Suprapubic skin (tissue), 4 donors: Measurements from ENCODE around the gene CRACDL.

Experiments
- CTCF ChIP-seq, 2 donors: fragments of 200-600 bp in 1 of 2; fragments of 450-650 bp in 1 of 2; sonication (generic) in 1 of 2; IDR thresholded peaks; one replicate each; pipeline ENCODE4 v1.5.1; 2016 to 2019; ENCODE audit warnings: antibody characterized with exemption in 2 of 2, mild to moderate bottlenecking in 1 of 2, moderate library complexity in 1 of 2
- EP300 ChIP-seq: sonication (generic); formaldehyde crosslinking; IDR thresholded peaks from one replicate; pipeline ENCODE4 v1.6.1; 2017; ENCODE audit warnings: antibody characterized with exemption
- POLR2A ChIP-seq, 2 donors: fragments of 450-650 bp; IDR thresholded peaks; one replicate each; pipeline ENCODE4 v1.6.1; 2017; ENCODE audit warnings: antibody characterized with exemption in 2 of 2, mild to moderate bottlenecking in 2 of 2, moderate library complexity in 2 of 2
- POLR2AphosphoS5 ChIP-seq, 3 donors: sonication (generic); formaldehyde crosslinking; IDR thresholded peaks; one replicate each; pipeline ENCODE4 v1.6.1; 2017; ENCODE audit warnings: antibody characterized with exemption in 3 of 3

- no peak for TF ChIP-seq POLR2A (IDR thresholded peaks at IDR 0.05)
- TF ChIP-seq EP300: no peak
- TF ChIP-seq CTCF (IDR thresholded peaks at IDR 0.05): no peak
- no peak for TF ChIP-seq POLR2AphosphoS5 (IDR thresholded peaks at IDR 0.05)
Measured at GRCh38 chr2:98927027-98927426, 9.0 kb downstream of the CRACDL start.
